ENCODE results near the gene MRPS7.

- TF ChIP-seq CTCF (IDR thresholded peaks at IDR 0.05; ENCODE audit: poor library complexity, severe bottlenecking) (no peak), MXI1 (conservative IDR thresholded peaks at IDR 0.05; ENCODE audit: poor library complexity, severe bottlenecking) (no peak), POLR2AphosphoS5 (IDR thresholded peaks at IDR 0.05) (no peak), EZH2 (IDR thresholded peaks at IDR 0.05; ENCODE audit: borderline replicate concordance, insufficient read depth, low read length, poor library complexity, severe bottlenecking) (no peak), EP300 (conservative IDR thresholded peaks at IDR 0.05; ENCODE audit: poor library complexity, severe bottlenecking) (no peak)
Measured at GRCh38 chr17:75272848-75273184, 11.1 kb downstream of the MRPS7 start.
